IMR-90 (cell line): ENCODE data around the gene WNK4. TPM values are rescaled to one million over a fixed set of nuclear protein-coding genes. Genes with fewer than 3 reads are reported as not detected.

Source experiments
- ATAC-seq: fragments of 200-7000 bp; cut with Tn5 transposase; 2 replicates; pipeline ENCODE4 v1.9.1; 2020; ENCODE audit warnings: low read depth, mild to moderate bottlenecking, moderate library complexity
- BruUV-seq: library from RNA; stranded (reverse); fragments of 400-500 nt; replicated peaks from 2 replicates; lab custom pipeline; 2021; lab: Mats Ljungman, UMichigan
- CTCF ChIA-PET: fragments of 300-600 bp; formaldehyde crosslinking; extraction: SDS; loops from one replicate; lab custom pipeline; 2021; ENCODE audit warnings: antibody characterized with exemption; lab: Yijun Ruan, JAX
- POLR2A ChIA-PET: fragments of 300-600 bp; sonication (Branson Sonifier 250); formaldehyde crosslinking; loops from one replicate; lab custom pipeline; 2022; ENCODE audit warnings: antibody characterized with exemption; ENCODE audit not compliant: unreplicated experiment; lab: Charles Lee
- DNase-seq: peaks from one replicate; pipeline ENCODE4 v3.0.0; 2013
- H2AFZ ChIP-seq: replicated peaks from 2 replicates; pipeline ENCODE3; 2013; ENCODE audit warnings: low read length, mild to moderate bottlenecking; ENCODE audit not compliant: poor library complexity
- H2AK5ac ChIP-seq: 2 replicates; pipeline ENCODE4 v1.6.1; 2013; ENCODE audit warnings: low read depth, low read length, inconsistent platforms
- H2AK9ac ChIP-seq: replicated peaks from 2 replicates; pipeline ENCODE3; 2013; ENCODE audit warnings: mild to moderate bottlenecking, low read depth, low read length, moderate library complexity; ENCODE audit not compliant: poor library complexity
- H2BK120ac ChIP-seq: 2 replicates; pipeline ENCODE4 v1.6.1; 2013; ENCODE audit warnings: low read depth, low read length, inconsistent platforms
- H2BK15ac ChIP-seq: 3 replicates; pipeline ENCODE4 v1.6.1; 2013; ENCODE audit warnings: low read depth, low read length, inconsistent platforms
- H2BK20ac ChIP-seq: 2 replicates; pipeline ENCODE4 v1.6.1; 2013; ENCODE audit warnings: low read depth, mild to moderate bottlenecking, inconsistent platforms, low read length, moderate library complexity
- H2BK5ac ChIP-seq: 2 replicates; pipeline ENCODE4 v1.6.1; 2013; ENCODE audit warnings: mild to moderate bottlenecking, low read depth, low read length, inconsistent platforms; ENCODE audit not compliant: poor library complexity, severe bottlenecking
- H3K14ac ChIP-seq: replicated peaks from 2 replicates; pipeline ENCODE4 v1.6.1; 2013; ENCODE audit warnings: low read depth, low read length, inconsistent platforms
- H3K18ac ChIP-seq: 2 replicates; pipeline ENCODE4 v1.6.1; 2013; ENCODE audit warnings: low read depth, low read length, control low read depth
- H3K23ac ChIP-seq: 2 replicates; pipeline ENCODE4 v1.6.1; 2013; ENCODE audit warnings: low read depth, low read length, inconsistent platforms
- H3K27ac ChIP-seq: 2 replicates; pipeline ENCODE4 v1.5.1; 2013; ENCODE audit warnings: mild to moderate bottlenecking, control low read depth, low read length; ENCODE audit not compliant: insufficient read depth
- H3K27me3 ChIP-seq: 2 replicates; pipeline ENCODE4 v1.6.1; 2013; ENCODE audit warnings: low read length; ENCODE audit not compliant: control insufficient read depth, insufficient read depth
- H3K36me3 ChIP-seq: 2 replicates; pipeline ENCODE4 v1.6.1; 2013; ENCODE audit warnings: low read length, mixed read lengths; ENCODE audit not compliant: control insufficient read depth, insufficient read depth
- H3K4ac ChIP-seq: 2 replicates; pipeline ENCODE4 v1.6.1; 2013; ENCODE audit warnings: low read depth, low read length, inconsistent platforms
- H3K4me1 ChIP-seq: 2 replicates; pipeline ENCODE4 v1.6.1; 2013; ENCODE audit warnings: low read length, mixed read lengths; ENCODE audit not compliant: control insufficient read depth, insufficient read depth
- H3K4me2 ChIP-seq: 2 replicates; pipeline ENCODE4 v1.6.1; 2013; ENCODE audit warnings: low read depth, mild to moderate bottlenecking, control low read depth, low read length, moderate library complexity
- H3K4me3 ChIP-seq: 2 replicates; pipeline ENCODE4 v1.5.1; 2013; ENCODE audit warnings: low read depth, mild to moderate bottlenecking, control low read depth, low read length, moderate library complexity; ENCODE audit not compliant: insufficient read depth
- H3K56ac ChIP-seq: 2 replicates; pipeline ENCODE4 v1.6.1; 2013; ENCODE audit warnings: low read length, inconsistent platforms; ENCODE audit not compliant: insufficient read depth; ENCODE audit errors: extremely low read depth
- H3K79me1 ChIP-seq, 2 experiments: 2 replicates each; pipeline ENCODE4 v1.6.1; 2013; ENCODE audit warnings: low read length in 2 of 2, inconsistent platforms in 1 of 2, low read depth in 1 of 2
- H3K9ac ChIP-seq: 2 replicates; pipeline ENCODE4 v1.6.1; 2013; ENCODE audit warnings: low read depth, low read length, control low read depth
- H3K9me1 ChIP-seq: 2 replicates; pipeline ENCODE4 v1.6.1; 2013; ENCODE audit warnings: low read length, inconsistent platforms; ENCODE audit not compliant: insufficient read depth
- H3K9me3 ChIP-seq: 2 replicates; pipeline ENCODE4 v1.6.1; 2013; ENCODE audit warnings: low read length; ENCODE audit not compliant: control insufficient read depth, insufficient read depth
- H4K20me1 ChIP-seq: 2 replicates; pipeline ENCODE4 v1.6.1; 2013; ENCODE audit warnings: low read length, inconsistent platforms; ENCODE audit not compliant: insufficient read depth
- H4K5ac ChIP-seq: 2 replicates; pipeline ENCODE4 v1.6.1; 2013; ENCODE audit warnings: mild to moderate bottlenecking, low read depth, low read length, control low read depth
- H4K8ac ChIP-seq, 2 experiments: 2 replicates each; pipeline ENCODE4 v1.6.1; 2013; ENCODE audit warnings: low read depth in 2 of 2, low read length in 2 of 2, control low read depth in 1 of 2, inconsistent platforms in 1 of 2
- H4K91ac ChIP-seq: 2 replicates; pipeline ENCODE4 v1.6.1; 2013; ENCODE audit warnings: low read depth, low read length, inconsistent platforms; ENCODE audit not compliant: insufficient read depth
- BHLHE40 ChIP-seq: fragments of 150-350 bp; IDR thresholded peaks from 2 replicates; pipeline ENCODE4 v1.6.1; 2016; ENCODE audit warnings: mild to moderate bottlenecking, low read depth, low read length
- CHD1 ChIP-seq: IDR thresholded peaks from 2 replicates; pipeline ENCODE4 v1.6.1; 2012; ENCODE audit warnings: low read depth, low read length, improper control_type of control experiment
- FOS ChIP-seq: fragments of 150-350 bp; IDR thresholded peaks from 2 replicates; pipeline ENCODE4 v1.6.1; 2016; ENCODE audit warnings: low read depth, low read length
- MAFK ChIP-seq: IDR thresholded peaks from 2 replicates; pipeline ENCODE4 v1.6.1; 2012; ENCODE audit warnings: low read depth, low read length, improper control_type of control experiment
- MAZ ChIP-seq: IDR thresholded peaks from 2 replicates; pipeline ENCODE4 v1.6.1; 2012; ENCODE audit warnings: low read depth, mild to moderate bottlenecking, low read length, improper control_type of control experiment, moderate library complexity, borderline replicate concordance
- POLR2A ChIP-seq: IDR thresholded peaks from 2 replicates; pipeline ENCODE4 v1.6.1; 2012; ENCODE audit warnings: mild to moderate bottlenecking, low read depth, low read length
- RAD21 ChIP-seq: IDR thresholded peaks from 2 replicates; pipeline ENCODE4 v1.6.1; 2012; ENCODE audit warnings: low read length, improper control_type of control experiment
- RCOR1 ChIP-seq: IDR thresholded peaks from 2 replicates; pipeline ENCODE4 v1.6.1; 2012; ENCODE audit warnings: mild to moderate bottlenecking, low read length, improper control_type of control experiment; ENCODE audit not compliant: insufficient replicate concordance
- RFX5 ChIP-seq: IDR thresholded peaks from 2 replicates; pipeline ENCODE4 v1.8.0; 2012; ENCODE audit warnings: low read depth, mild to moderate bottlenecking, low read length, moderate library complexity
- SMC3 ChIP-seq: fragments of 150-350 bp; IDR thresholded peaks from 2 replicates; pipeline ENCODE4 v1.6.1; 2016; ENCODE audit warnings: low read depth, mild to moderate bottlenecking, antibody characterized with exemption, low read length, moderate library complexity
- USF2 ChIP-seq: fragments of 150-350 bp; IDR thresholded peaks from 2 replicates; pipeline ENCODE4 v1.6.1; 2017; ENCODE audit warnings: mild to moderate bottlenecking, antibody characterized with exemption, low read length, low read depth
- WGBS, 2 experiments: methylation state at CpG; one replicate each; pipeline versions ENCODE4 v1.1.5 to v1.1.7; 2013; ENCODE audit warnings: missing lambda C conversion rate in 2 of 2; ENCODE audit not compliant: insufficient read length in 1 of 2; ENCODE audit errors: extremely low coverage in 2 of 2; 5-methylcytosine and 5-hydroxymethylcytosine counted together
- dilution Hi-C: fragments of 300-500 bp; cut with HindIII; formaldehyde crosslinking; loops from one replicate; pipeline ENCODE4 v1.14.3; 2018; ENCODE audit warnings: low sequenced_read_pairs; ENCODE audit not compliant: unreplicated experiment
- in situ Hi-C: fragments of 300-500 bp; cut with MboI; formaldehyde crosslinking; loops from 3 replicates; pipeline ENCODE4 v1.14.3; 2019; ENCODE audit warnings: low sequenced_read_pairs, inconsistent platforms, mixed read lengths
- intact Hi-C: fragments of 100-400 bp; cut with micrococcal nuclease; formaldehyde crosslinking; loops from 2 replicates; pipeline ENCODE4 v1.10.0; 2022
- polyA plus RNA-seq, 3 experiments: library from polyadenylated mRNA; depleted of rRNA; stranded (reverse); fragments of >200 nt; gene quantifications; 2 replicates each; pipeline ENCODE4 v1.2.3, GENCODE V29; 2012; ENCODE audit warnings: low replicate concordance in 1 of 3
- total RNA-seq: library from RNA; depleted of rRNA; stranded (reverse); fragments of >200 nt; gene quantifications from 2 replicates; pipeline ENCODE4 v1.2.3, GENCODE V29; 2012
- TF ChIP-seq, protein P1 (sequence below): fragments of 150-350 bp; IDR thresholded peaks from 2 replicates; pipeline ENCODE4 v1.6.1; 2016; ENCODE audit warnings: low read depth, mild to moderate bottlenecking, low read length, moderate library complexity, borderline replicate concordance
- TF ChIP-seq, protein P2 (sequence below): conservative IDR thresholded peaks from 2 replicates; pipeline ENCODE4 v1.5.1; 2012; ENCODE audit warnings: mild to moderate bottlenecking, low read depth, low read length, improper control_type of control experiment

Gene WNK4
- total and polyA plus RNA-seq, 2 of the 4 experiments (the other 2 are of a cell fraction) = 1.3 to 15.1 TPM

- peaks cover 3% of the 10 kb centered on the region; the same call in 1 of the 2 replicates for H3K9me1 ChIP-seq
- H2BK5ac ChIP-seq = no peak overlapping the region
- no peak overlapping the region for H3K4ac ChIP-seq
- H3K79me1 ChIP-seq = peaks cover 11 to 19% of the 10 kb centered on the region in 2 experiments
- no peaks in the 10 kb centered on the region for H3K27me3 ChIP-seq
- dilution Hi-C loops (no loop called here), intact Hi-C loops (loop anchor here (1.0 to 5.0 kb wide), 4 partner anchors 86 to 279 kb away; partner anchors contain the start of gene RPL27), in situ Hi-C loops (loop anchor here (5.0 kb wide), 1 partner anchor 94 kb away; no protein-coding TSS in a partner anchor)
- H4K91ac ChIP-seq = no peak overlapping the region
- no CpG with 5 or more reads among the region's 6 CpGs for WGBS, 2 experiments
- peaks cover 19% of the 10 kb centered on the region for H4K20me1 ChIP-seq
- H2AK9ac ChIP-seq = no peak overlapping the region
- no peaks in the 10 kb centered on the region for H3K9me3 ChIP-seq
- BruUV-seq = no TSS peak
- no peak overlapping the region for H2BK120ac ChIP-seq
- peaks cover 49% of the 10 kb centered on the region for H3K36me3 ChIP-seq
- no peak overlapping the region for H3K4me3 ChIP-seq
- H3K23ac ChIP-seq = no peak overlapping the region
- no peak overlapping the region for H3K56ac ChIP-seq
- no peak overlapping the region for H2AK5ac ChIP-seq
- H3K14ac ChIP-seq = no peak overlapping the region
- CTCF ChIA-PET = interaction anchor here (0.6 to 1.9 kb wide), 9 partner anchors 20 to 155 kb away, joined by 3 to 8 read pairs (median 4); partner anchors contain the start of genes BECN1 and RPL27
- no peak overlapping the region for H3K9ac ChIP-seq
- no peak overlapping the region for H2BK15ac ChIP-seq
- H3K27ac ChIP-seq = no peak overlapping the region
- no peak overlapping the region for H3K18ac ChIP-seq
- ATAC-seq = peak; percentile 85
- POLR2A ChIA-PET = no interaction called here
- TF ChIP-seq POLR2A (peak; percentile 53; the same call in 1 of the 2 replicates), MAZ (no peak), RAD21 (peak; percentile 97), BHLHE40 (no peak), FOS (no peak), MAFK (no peak), SMC3 (peak; percentile 96), RCOR1 (no peak), USF2 (no peak), RFX5 (no peak), CHD1 (no peak)
- TF ChIP-seq, protein P1, sequence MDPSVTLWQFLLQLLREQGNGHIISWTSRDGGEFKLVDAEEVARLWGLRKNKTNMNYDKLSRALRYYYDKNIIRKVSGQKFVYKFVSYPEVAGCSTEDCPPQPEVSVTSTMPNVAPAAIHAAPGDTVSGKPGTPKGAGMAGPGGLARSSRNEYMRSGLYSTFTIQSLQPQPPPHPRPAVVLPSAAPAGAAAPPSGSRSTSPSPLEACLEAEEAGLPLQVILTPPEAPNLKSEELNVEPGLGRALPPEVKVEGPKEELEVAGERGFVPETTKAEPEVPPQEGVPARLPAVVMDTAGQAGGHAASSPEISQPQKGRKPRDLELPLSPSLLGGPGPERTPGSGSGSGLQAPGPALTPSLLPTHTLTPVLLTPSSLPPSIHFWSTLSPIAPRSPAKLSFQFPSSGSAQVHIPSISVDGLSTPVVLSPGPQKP = no peak
- TF ChIP-seq, protein P2, sequence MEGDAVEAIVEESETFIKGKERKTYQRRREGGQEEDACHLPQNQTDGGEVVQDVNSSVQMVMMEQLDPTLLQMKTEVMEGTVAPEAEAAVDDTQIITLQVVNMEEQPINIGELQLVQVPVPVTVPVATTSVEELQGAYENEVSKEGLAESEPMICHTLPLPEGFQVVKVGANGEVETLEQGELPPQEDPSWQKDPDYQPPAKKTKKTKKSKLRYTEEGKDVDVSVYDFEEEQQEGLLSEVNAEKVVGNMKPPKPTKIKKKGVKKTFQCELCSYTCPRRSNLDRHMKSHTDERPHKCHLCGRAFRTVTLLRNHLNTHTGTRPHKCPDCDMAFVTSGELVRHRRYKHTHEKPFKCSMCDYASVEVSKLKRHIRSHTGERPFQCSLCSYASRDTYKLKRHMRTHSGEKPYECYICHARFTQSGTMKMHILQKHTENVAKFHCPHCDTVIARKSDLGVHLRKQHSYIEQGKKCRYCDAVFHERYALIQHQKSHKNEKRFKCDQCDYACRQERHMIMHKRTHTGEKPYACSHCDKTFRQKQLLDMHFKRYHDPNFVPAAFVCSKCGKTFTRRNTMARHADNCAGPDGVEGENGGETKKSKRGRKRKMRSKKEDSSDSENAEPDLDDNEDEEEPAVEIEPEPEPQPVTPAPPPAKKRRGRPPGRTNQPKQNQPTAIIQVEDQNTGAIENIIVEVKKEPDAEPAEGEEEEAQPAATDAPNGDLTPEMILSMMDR = peak; percentile 98
- no peak overlapping the region for H4K5ac ChIP-seq
- no peaks in the 10 kb centered on the region for H3K4me1 ChIP-seq
- H2AFZ ChIP-seq = no peak overlapping the region
- DNase-seq = peak; percentile 74
- H2BK20ac ChIP-seq = no peak overlapping the region
- H4K8ac ChIP-seq = no peak overlapping the region
- no peak overlapping the region for H3K4me2 ChIP-seq
Observed at GRCh38 chr17:42843358-42843934, 63.0 kb downstream of the WNK4 start.
